Right cardiac atrium (tissue), 5 donors: ENCODE results near the gene GPS2. TPM values are rescaled to one million over a fixed set of nuclear protein-coding genes. Genes with fewer than 3 reads are reported as not detected.
A peak's percentile ranks its signal among the peaks of the same experiment; 100 is the strongest.

Experiments
- ATAC-seq, 2 donors: fragments of 200-7000 bp; cut with Tn5 transposase; one replicate each; pipeline versions ENCODE4 v1.8.0 to v1.9.1; 2020; ENCODE audit warnings: moderate library complexity in 2 of 2, mild to moderate bottlenecking in 1 of 2
- DNase-seq, 3 donors: peaks; one replicate each; pipeline ENCODE4 v3.0.0-alpha.2; 2020
- H3K27ac ChIP-seq: one replicate; pipeline ENCODE4 v1.5.1; 2013; ENCODE audit warnings: mild to moderate bottlenecking, low read length, control low read depth, moderate library complexity
- H3K27me3 ChIP-seq: one replicate; pipeline ENCODE4 v1.6.1; 2013; ENCODE audit not compliant: control insufficient read depth, insufficient read depth
- H3K4me1 ChIP-seq: one replicate; pipeline ENCODE4 v1.6.1; 2013; ENCODE audit warnings: low read length; ENCODE audit not compliant: control insufficient read depth, insufficient read depth
- H3K4me3 ChIP-seq: one replicate; pipeline ENCODE4 v1.5.1; 2013; ENCODE audit warnings: low read length, control low read depth
- H3K9me3 ChIP-seq: one replicate; pipeline ENCODE4 v1.6.1; 2013; ENCODE audit warnings: low read length; ENCODE audit not compliant: control insufficient read depth
- WGBS: extraction: QIAGEN DNeasy Blood & Tissue Kit; methylation state at CpG from one replicate; pipeline ENCODE4 v1.1.7; 2013; 5-methylcytosine and 5-hydroxymethylcytosine counted together
- intact Hi-C, 4 donors: fragments of 100-400 bp; cut with DNase I; formaldehyde crosslinking; loops; one replicate each; pipeline versions ENCODE4 v1.11.0 to v1.14.0; 2022 to 2023
- polyA plus RNA-seq: library from polyadenylated mRNA; stranded (reverse); fragments of 200-250 nt; gene quantifications from one replicate; pipeline ENCODE4 v1.2.3, GENCODE V29; 2013
- total RNA-seq, 4 donors: library from RNA; stranded (reverse); fragmentation: NEBNext Ultra II Directional; extraction: Animal tissue kit (Norgen Biotek cat#: 25700); gene quantifications; one replicate each; pipeline ENCODE4 v1.2.1, GENCODE V29; 2021
- donor health status: healthy with polysubstance abuse.
- donor health status: DM: no; HTN: yes; CAD: no.
- donor health status: DM: no; HTN: no; CAD: no.
- donor health status: DM: no; HTN: yes; CAD: no; lungs with severe emphysema.
- donor health status: DM: yes; HTN: yes; CAD: no.

Gene GPS2
- total and polyA plus RNA-seq, 5 donors = 65.0 to 76.1 (median 66.5) TPM

GRCh38 chr17:7317161-7317803 is 2.1 kb upstream of the GPS2 start:
- Histone ChIP-seq H3K27ac (no peak overlapping the region), H3K9me3 (no peaks in the 10 kb centered on the region), H3K4me1 (peaks cover 3% of the 10 kb centered on the region), H3K27me3 (no peaks in the 10 kb centered on the region), H3K4me3 (no peak overlapping the region)
- intact Hi-C loops = no loop called here
- ATAC-seq = no peak
- DNase-seq = peak in 1 of 3 donors; percentile 39
- 79% methylated on average over 16 of the region's 16 CpGs for WGBS

GRCh38 chr17:7315570-7316235 is 543 bp upstream of the GPS2 start:
- Histone ChIP-seq H3K27ac (peak overlapping the region; percentile 91), H3K4me1 (peaks cover 3% of the 10 kb centered on the region), H3K4me3 (peak overlapping the region; percentile 75), H3K9me3 (no peaks in the 10 kb centered on the region), H3K27me3 (no peaks in the 10 kb centered on the region)
- ATAC-seq (peak; percentile 4 to 6), DNase-seq (peak in 1 of 3 donors; percentile 68)
- WGBS = 38% methylated on average over 30 of the region's 30 CpGs
- intact Hi-C loops = no loop called here

- WGBS = 45% methylated on average over 9 of the region's 9 CpGs
Measured at GRCh38 chr17:7313890-7314718, 1.1 kb downstream of the GPS2 start.

GRCh38 chr17:7313088-7313889 is 1.9 kb downstream of the GPS2 start:
- H3K4me1 ChIP-seq = peaks cover 6% of the 10 kb centered on the region
- WGBS = 89% methylated on average over 7 of the region's 7 CpGs
- ATAC-seq = no peak
- peak in 1 of 3 donors; percentile 22 for DNase-seq
- H3K27me3 ChIP-seq = no peaks in the 10 kb centered on the region
- H3K9me3 ChIP-seq = no peaks in the 10 kb centered on the region
- H3K4me3 ChIP-seq = no peak overlapping the region
- intact Hi-C loops = no loop called here
- no peak overlapping the region for H3K27ac ChIP-seq

More at GRCh38 chr17:7313890-7314718, 1.1 kb downstream of the GPS2 start:
- DNase-seq = no peak
- ATAC-seq = no peak
- H3K9me3 ChIP-seq = no peaks in the 10 kb centered on the region
- peaks cover 4% of the 10 kb centered on the region for H3K4me1 ChIP-seq
- peak overlapping the region; percentile 91 for H3K27ac ChIP-seq
- intact Hi-C loops = no loop called here
- peak overlapping the region; percentile 75 for H3K4me3 ChIP-seq
- H3K27me3 ChIP-seq = no peaks in the 10 kb centered on the region

- Histone ChIP-seq H3K9me3 (no peaks in the 10 kb centered on the region), H3K4me3 (no peak overlapping the region), H3K4me1 (peaks cover 6% of the 10 kb centered on the region), H3K27me3 (no peaks in the 10 kb centered on the region), H3K27ac (no peak overlapping the region)
- DNase-seq (peak in 1 of 3 donors; percentile 6), ATAC-seq (no peak)
- intact Hi-C loops = no loop called here
- WGBS = 77% methylated on average over 7 of the region's 7 CpGs
Measured at GRCh38 chr17:7312432-7313087, 2.6 kb downstream of the GPS2 start.

- intact Hi-C loops = no loop called here
- Histone ChIP-seq H3K27ac (no peak overlapping the region), H3K4me1 (peaks cover 6% of the 10 kb centered on the region), H3K4me3 (no peak overlapping the region), H3K9me3 (no peaks in the 10 kb centered on the region), H3K27me3 (no peaks in the 10 kb centered on the region)
- ATAC-seq (no peak), DNase-seq (peak in 1 of 3 donors; percentile 17)
- WGBS = 76% methylated on average over 7 of the region's 7 CpGs
Measured at GRCh38 chr17:7311110-7311705, 4.0 kb downstream of the GPS2 start.

GRCh38 chr17:7309628-7310027 is 5.5 kb downstream of the GPS2 start:
- 89% methylated on average over 12 of the region's 12 CpGs for WGBS
- H3K27me3 ChIP-seq = no peaks in the 10 kb centered on the region
- H3K9me3 ChIP-seq = no peaks in the 10 kb centered on the region
- peaks cover 6% of the 10 kb centered on the region for H3K4me1 ChIP-seq
- no peak for ATAC-seq
- no peak overlapping the region for H3K4me3 ChIP-seq
- DNase-seq = peak in 1 of 3 donors; percentile 27
- no peak overlapping the region for H3K27ac ChIP-seq
- intact Hi-C loops = no loop called here

GRCh38 chr17:7308625-7309433 is 6.3 kb downstream of the GPS2 start:
- H3K9me3 ChIP-seq = no peaks in the 10 kb centered on the region
- ATAC-seq (peak in 1 of 2 donors; percentile 37), DNase-seq (peak; percentile 74 to 83 (median 78))
- H3K4me1 ChIP-seq = peaks cover 3% of the 10 kb centered on the region
- intact Hi-C loops = no loop called here
- H3K27ac ChIP-seq = peak overlapping the region; percentile 89
- peak overlapping the region; percentile 83 for H3K4me3 ChIP-seq
- no peaks in the 10 kb centered on the region for H3K27me3 ChIP-seq
- 1% methylated on average over 14 of the region's 14 CpGs for WGBS
